ENCODE measurements around the gene PPFIA2.

DNA sequence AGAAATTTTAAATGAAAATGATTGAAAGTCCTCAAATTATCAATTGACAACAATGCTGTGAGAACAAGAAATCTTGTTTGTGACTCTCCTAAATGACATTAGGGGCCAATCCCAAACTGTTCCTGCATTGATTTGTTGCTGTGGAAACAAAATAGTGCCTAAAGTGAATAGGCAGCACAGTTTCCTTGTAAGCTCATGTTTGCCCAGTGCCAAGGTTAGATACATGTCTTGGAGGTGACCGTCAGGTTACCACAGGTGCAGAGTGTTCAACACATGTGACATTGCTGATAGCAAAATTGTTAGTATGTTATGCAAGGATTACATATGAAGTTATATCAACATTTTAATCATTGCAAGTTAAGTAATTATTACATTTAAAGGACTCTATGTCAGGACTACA, 388.7 kb downstream of the PPFIA2 start:
- TF ChIP-seq, protein P1, sequence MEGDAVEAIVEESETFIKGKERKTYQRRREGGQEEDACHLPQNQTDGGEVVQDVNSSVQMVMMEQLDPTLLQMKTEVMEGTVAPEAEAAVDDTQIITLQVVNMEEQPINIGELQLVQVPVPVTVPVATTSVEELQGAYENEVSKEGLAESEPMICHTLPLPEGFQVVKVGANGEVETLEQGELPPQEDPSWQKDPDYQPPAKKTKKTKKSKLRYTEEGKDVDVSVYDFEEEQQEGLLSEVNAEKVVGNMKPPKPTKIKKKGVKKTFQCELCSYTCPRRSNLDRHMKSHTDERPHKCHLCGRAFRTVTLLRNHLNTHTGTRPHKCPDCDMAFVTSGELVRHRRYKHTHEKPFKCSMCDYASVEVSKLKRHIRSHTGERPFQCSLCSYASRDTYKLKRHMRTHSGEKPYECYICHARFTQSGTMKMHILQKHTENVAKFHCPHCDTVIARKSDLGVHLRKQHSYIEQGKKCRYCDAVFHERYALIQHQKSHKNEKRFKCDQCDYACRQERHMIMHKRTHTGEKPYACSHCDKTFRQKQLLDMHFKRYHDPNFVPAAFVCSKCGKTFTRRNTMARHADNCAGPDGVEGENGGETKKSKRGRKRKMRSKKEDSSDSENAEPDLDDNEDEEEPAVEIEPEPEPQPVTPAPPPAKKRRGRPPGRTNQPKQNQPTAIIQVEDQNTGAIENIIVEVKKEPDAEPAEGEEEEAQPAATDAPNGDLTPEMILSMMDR (conservative IDR thresholded peaks at IDR 0.05) = no peak
- TF ChIP-seq ZFX (IDR thresholded peaks at IDR 0.05) = no peak
